Skeletal muscle tissue (tissue), 4 donors: Measurements from ENCODE around the gene METTL26. TPM values are rescaled to one million over a fixed set of nuclear protein-coding genes. Genes with fewer than 3 reads are reported as not detected.
"Not testable (repeated sequence)": the region's sequence is repeated elsewhere in the genome, so short reads cannot be mapped to it uniquely, and the experiment has no call there.

Experiments used
- H3K27ac ChIP-seq: one replicate; pipeline ENCODE4 v1.7.0; 2013; ENCODE audit warnings: mild to moderate bottlenecking, low read depth, low read length, inconsistent platforms
- H3K27me3 ChIP-seq, 3 donors: one replicate each; pipeline ENCODE4 v1.7.0; 2013; ENCODE audit warnings: low read length in 3 of 3; ENCODE audit not compliant: control insufficient read depth in 3 of 3, insufficient read depth in 3 of 3
- H3K36me3 ChIP-seq, 3 donors: one replicate each; pipeline ENCODE4 v1.7.0; 2013; ENCODE audit warnings: low read length in 3 of 3; ENCODE audit not compliant: control insufficient read depth in 3 of 3, insufficient read depth in 3 of 3
- H3K4me1 ChIP-seq, 3 donors: one replicate each; pipeline ENCODE4 v1.7.0; 2013; ENCODE audit warnings: low read length in 3 of 3, mild to moderate bottlenecking in 3 of 3; ENCODE audit not compliant: control insufficient read depth in 3 of 3, insufficient read depth in 3 of 3
- H3K4me3 ChIP-seq, 3 donors: one replicate each; pipeline ENCODE4 v1.7.0; 2013; ENCODE audit warnings: low read length in 3 of 3
- H3K9ac ChIP-seq, 3 donors: one replicate each; pipeline ENCODE4 v1.7.0; 2013; ENCODE audit warnings: low read length in 3 of 3, mild to moderate bottlenecking in 3 of 3, moderate library complexity in 2 of 3, low read depth in 1 of 3
- H3K9me3 ChIP-seq, 3 donors: one replicate each; pipeline ENCODE4 v1.7.0; 2013; ENCODE audit warnings: low read length in 3 of 3; ENCODE audit not compliant: control insufficient read depth in 3 of 3
- total RNA-seq: library from RNA; depleted of rRNA; stranded (reverse); fragments of >200 nt; gene quantifications from one replicate; pipeline ENCODE4 v1.2.3, GENCODE V29; 2014
- donor health status: Osteomylitis.

Gene METTL26
- total RNA-seq, 1 donor from 2014 or later: 32.4 TPM

DNA sequence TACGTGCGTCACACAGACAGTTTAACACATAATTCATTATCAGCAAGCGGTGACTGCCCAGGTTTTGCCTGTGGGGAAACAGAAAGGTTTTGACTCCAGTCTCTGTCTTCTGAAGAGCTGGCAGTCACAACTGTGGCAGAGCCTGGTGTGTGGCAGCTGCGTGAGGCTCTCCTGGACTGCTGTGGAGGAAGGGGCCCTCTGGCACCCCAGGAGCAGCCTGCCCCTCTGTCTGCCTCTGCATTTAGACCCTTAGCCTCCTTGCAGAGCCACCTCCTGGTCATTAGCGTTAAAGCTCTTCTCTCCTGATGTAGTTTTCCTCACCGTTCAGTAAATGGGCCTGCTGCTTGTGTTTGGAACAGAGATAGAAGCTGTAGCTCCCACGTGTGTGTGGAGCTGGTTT, 35.3 kb downstream of the METTL26 start:
- no peak overlapping the region for H3K9ac ChIP-seq
- H3K36me3 ChIP-seq: peaks cover 4 to 17% (median 12%) of the 10 kb centered on the region in 3 donors
- no peak overlapping the region for H3K4me3 ChIP-seq

GRCh38 chr16:598823-599739, 37.0 kb downstream of the METTL26 start:
- H3K4me1 ChIP-seq: peaks cover 20 to 28% (median 24%) of the 10 kb centered on the region in 3 donors
- H3K27ac ChIP-seq: no peak overlapping the region
- peaks cover 6 to 17% (median 12%) of the 10 kb centered on the region in 3 donors for H3K36me3 ChIP-seq
- H3K9ac ChIP-seq: no peak overlapping the region
- H3K4me3 ChIP-seq: no peak overlapping the region
- H3K27me3 ChIP-seq: no peaks in the 10 kb centered on the region
- no peaks in the 10 kb centered on the region for H3K9me3 ChIP-seq

More for the DNA sequence above, 35.3 kb downstream of the METTL26 start:
- H3K27me3 ChIP-seq: no peaks in the 10 kb centered on the region
- H3K27ac ChIP-seq: no peak overlapping the region
- H3K4me1 ChIP-seq: peaks cover 6 to 17% (median 11%) of the 10 kb centered on the region in 3 donors
- H3K9me3 ChIP-seq: no peaks in the 10 kb centered on the region

DNA sequence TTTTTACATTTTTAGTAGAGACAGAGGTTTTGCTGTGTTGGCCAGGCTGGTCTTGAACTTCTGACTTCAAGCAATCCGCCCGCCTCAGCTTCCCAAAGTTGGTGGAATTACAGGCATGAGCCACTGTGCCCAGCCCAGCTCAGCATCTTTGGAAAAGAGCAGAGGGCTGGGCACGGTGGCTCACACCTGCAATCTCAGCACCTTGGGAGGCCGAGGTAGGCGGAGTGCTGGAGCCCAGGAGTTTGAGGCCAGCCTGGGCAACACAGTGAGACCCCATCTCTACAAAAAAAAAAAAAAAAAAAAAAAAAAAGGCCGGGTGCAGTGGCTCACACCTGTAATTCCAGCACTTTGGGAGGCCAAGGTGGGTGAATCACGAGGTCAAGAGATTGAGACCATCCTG, 38.5 kb downstream of the METTL26 start:
- H3K27me3 ChIP-seq, H3K9ac ChIP-seq, H3K9me3 ChIP-seq, H3K27ac ChIP-seq, H3K4me3 ChIP-seq: not testable (repeated sequence)
- peaks cover 6 to 17% (median 12%) of the 10 kb centered on the region in 3 donors for H3K36me3 ChIP-seq
- peaks cover 34 to 42% (median 38%) of the 10 kb centered on the region in 3 donors for H3K4me1 ChIP-seq

GRCh38 chr16:596736-597060, 39.4 kb downstream of the METTL26 start:
- Histone ChIP-seq H3K36me3 (peaks cover 6 to 17% (median 12%) of the 10 kb centered on the region in 3 donors), H3K9me3 (no peaks in the 10 kb centered on the region), H3K27me3 (no peaks in the 10 kb centered on the region), H3K9ac (no peak overlapping the region), H3K4me1 (peaks cover 43 to 51% (median 48%) of the 10 kb centered on the region in 3 donors), H3K4me3 (no peak overlapping the region), H3K27ac (no peak overlapping the region)

DNA sequence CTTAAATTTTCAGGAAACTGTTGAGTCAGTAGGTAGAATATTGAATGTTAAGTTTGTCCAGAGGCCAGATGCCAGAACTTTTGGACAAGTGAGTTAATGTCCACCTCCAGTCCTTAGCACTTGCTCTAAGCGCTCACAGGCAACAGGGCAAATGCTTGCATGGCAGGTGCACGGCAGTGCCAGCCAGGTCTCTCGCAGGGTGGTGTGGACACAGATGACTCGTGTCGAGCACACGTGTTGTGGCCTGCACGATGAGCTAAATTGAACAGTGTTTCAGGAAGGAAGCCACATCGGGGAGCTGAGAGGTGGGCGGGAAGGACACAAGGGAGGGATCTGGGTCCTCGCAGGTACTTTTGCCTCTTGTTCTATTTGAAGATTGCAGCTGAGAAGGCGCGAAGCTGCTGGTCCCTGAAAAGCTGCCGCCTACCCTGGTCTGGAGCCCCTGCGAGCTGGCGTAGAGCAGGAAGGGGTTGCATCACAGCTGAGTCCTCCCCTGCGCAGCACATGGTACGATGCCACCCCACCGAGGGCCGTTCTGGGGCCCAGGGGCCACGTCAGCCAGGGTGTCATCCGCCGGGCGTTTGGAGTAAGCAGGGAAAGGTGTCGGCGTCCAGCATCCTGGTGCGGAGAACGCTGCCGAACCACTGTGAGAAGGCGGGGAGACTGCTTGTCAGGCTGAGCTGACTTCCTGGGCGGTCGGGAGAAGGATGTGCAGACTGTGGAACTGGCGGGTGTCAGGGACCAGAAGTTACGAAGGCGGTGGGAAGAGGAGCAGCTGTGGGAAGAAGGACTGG, 40.0 kb downstream of the METTL26 start:
- H3K4me3 ChIP-seq: no peak overlapping the region
- peaks cover 6 to 17% (median 12%) of the 10 kb centered on the region in 3 donors for H3K36me3 ChIP-seq
- H3K9ac ChIP-seq: peak overlapping the region in 1 of 3 donors; percentile 50
- no peak overlapping the region for H3K27ac ChIP-seq
- H3K4me1 ChIP-seq: peaks cover 48 to 56% (median 50%) of the 10 kb centered on the region in 3 donors
- H3K9me3 ChIP-seq: no peaks in the 10 kb centered on the region
- no peaks in the 10 kb centered on the region for H3K27me3 ChIP-seq

- Histone ChIP-seq H3K4me1 (peaks cover 54 to 67% (median 57%) of the 10 kb centered on the region in 3 donors), H3K9me3 (no peaks in the 10 kb centered on the region), H3K4me3 (no peak overlapping the region), H3K36me3 (peaks cover 7 to 12% (median 12%) of the 10 kb centered on the region in 3 donors), H3K27me3 (no peaks in the 10 kb centered on the region), H3K27ac (no peak overlapping the region), H3K9ac (peak overlapping the region in 1 of 3 donors; percentile 45)
Observed at GRCh38 chr16:595094-595528, 41.0 kb downstream of the METTL26 start.

GRCh38 chr16:593807-594206, 42.3 kb downstream of the METTL26 start:
- Histone ChIP-seq H3K4me1 (peaks cover 54 to 67% (median 57%) of the 10 kb centered on the region in 3 donors), H3K9me3 (no peaks in the 10 kb centered on the region), H3K27ac (peak overlapping the region; percentile 94), H3K36me3 (peaks cover 4 to 7% (median 7%) of the 10 kb centered on the region in 3 donors), H3K27me3 (no peaks in the 10 kb centered on the region), H3K4me3 (peak overlapping the region in 2 of 3 donors; percentile 24 to 65), H3K9ac (peak overlapping the region; percentile 67 to 78 (median 74))

GRCh38 chr16:593406-593805, 42.7 kb downstream of the METTL26 start:
- Histone ChIP-seq H3K27ac (peak overlapping the region; percentile 94), H3K9ac (peak overlapping the region; percentile 67 to 78 (median 74)), H3K4me1 (peaks cover 54 to 70% (median 58%) of the 10 kb centered on the region in 3 donors), H3K4me3 (peak overlapping the region in 2 of 3 donors; percentile 24 to 65), H3K27me3 (no peaks in the 10 kb centered on the region), H3K36me3 (peaks cover 4 to 7% (median 4%) of the 10 kb centered on the region in 3 donors), H3K9me3 (no peaks in the 10 kb centered on the region)

- Histone ChIP-seq H3K9me3 (no peaks in the 10 kb centered on the region), H3K4me3 (peak overlapping the region; percentile 41 to 65 (median 49)), H3K4me1 (peaks cover 61 to 77% (median 65%) of the 10 kb centered on the region in 3 donors), H3K9ac (peak overlapping the region; percentile 74 to 97 (median 74)), H3K27me3 (no peaks in the 10 kb centered on the region), H3K36me3 (peaks cover 4 to 7% (median 4%) of the 10 kb centered on the region in 3 donors), H3K27ac (peak overlapping the region; percentile 94)
Observed at GRCh38 chr16:592518-593306, 43.4 kb downstream of the METTL26 start.
